Type B pancreatic cell (in vitro differentiated cells): ENCODE results near the gene ASPRV1. TPM values are rescaled to one million over a fixed set of nuclear protein-coding genes. Genes with fewer than 3 reads are reported as not detected.

Source experiments
- DNase-seq: peaks from one replicate; pipeline ENCODE4 v3.0.0; 2021; ENCODE audit warnings: mixed read lengths; ENCODE audit not compliant: unreplicated experiment; ENCODE audit errors: extremely low spot score
- H3K27ac Mint-ChIP-seq: 2 replicates; pipeline ENCODE4 v1.8.0; 2021; ENCODE audit warnings: mild to moderate bottlenecking, mixed read lengths
- H3K27me3 Mint-ChIP-seq: 2 replicates; pipeline ENCODE4 v1.8.0; 2021; ENCODE audit warnings: mixed read lengths
- H3K36me3 Mint-ChIP-seq: 2 replicates; pipeline ENCODE4 v1.8.0; 2021; ENCODE audit warnings: mixed read lengths
- H3K4me1 Mint-ChIP-seq: one replicate; pipeline ENCODE4 v1.8.0; 2021; ENCODE audit warnings: mixed read lengths; ENCODE audit not compliant: unreplicated experiment
- H3K4me3 Mint-ChIP-seq: 2 replicates; pipeline ENCODE4 v1.8.0; 2021; ENCODE audit warnings: mild to moderate bottlenecking, mixed read lengths
- H3K9me3 Mint-ChIP-seq: 2 replicates; pipeline ENCODE4 v1.8.0; 2021; ENCODE audit warnings: mixed read lengths
- total RNA-seq: library from RNA; stranded (reverse); gene quantifications from 2 replicates; pipeline ENCODE4 v1.2.1, GENCODE V29; 2021; ENCODE audit warnings: low replicate concordance
- TF ChIP-seq, protein P1 (sequence below): fragments of 200-600 bp; sonication (generic); conservative IDR thresholded peaks from 2 replicates; pipeline ENCODE4 v1.5.0; 2021; ENCODE audit warnings: antibody characterized with exemption, mild to moderate bottlenecking

ASPRV1 gene
- total RNA-seq, 1 donor from 2014 or later: 1.3 TPM

DNA sequence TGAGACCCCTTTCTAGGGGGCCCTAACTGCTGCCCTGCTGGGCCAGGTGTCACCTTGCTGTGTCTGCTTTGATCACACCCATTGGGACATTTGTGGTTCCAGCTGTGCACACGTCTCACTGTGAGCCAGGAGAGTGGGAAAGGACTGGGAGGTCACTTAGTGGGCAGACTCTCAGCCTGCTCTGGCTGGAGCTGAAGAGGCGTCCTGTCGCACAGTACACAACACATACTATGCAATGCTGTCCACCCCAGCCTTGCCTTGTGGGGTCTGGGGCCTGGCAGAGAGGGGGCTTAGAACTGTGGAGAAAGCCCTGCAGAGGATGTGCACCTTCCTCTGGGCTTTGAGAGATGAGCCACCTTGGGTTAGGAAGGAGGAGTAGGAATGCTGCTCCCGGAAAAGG lies 25.3 kb upstream of the ASPRV1 start:
- Mint-ChIP-seq H3K4me3 (no peak overlapping the region), H3K27ac (no peak overlapping the region), H3K27me3 (no peaks in the 10 kb centered on the region), H3K9me3 (no peaks in the 10 kb centered on the region), H3K36me3 (no peaks in the 10 kb centered on the region), H3K4me1 (no peaks in the 10 kb centered on the region)
- DNase-seq: no peak
- TF ChIP-seq, protein P1, sequence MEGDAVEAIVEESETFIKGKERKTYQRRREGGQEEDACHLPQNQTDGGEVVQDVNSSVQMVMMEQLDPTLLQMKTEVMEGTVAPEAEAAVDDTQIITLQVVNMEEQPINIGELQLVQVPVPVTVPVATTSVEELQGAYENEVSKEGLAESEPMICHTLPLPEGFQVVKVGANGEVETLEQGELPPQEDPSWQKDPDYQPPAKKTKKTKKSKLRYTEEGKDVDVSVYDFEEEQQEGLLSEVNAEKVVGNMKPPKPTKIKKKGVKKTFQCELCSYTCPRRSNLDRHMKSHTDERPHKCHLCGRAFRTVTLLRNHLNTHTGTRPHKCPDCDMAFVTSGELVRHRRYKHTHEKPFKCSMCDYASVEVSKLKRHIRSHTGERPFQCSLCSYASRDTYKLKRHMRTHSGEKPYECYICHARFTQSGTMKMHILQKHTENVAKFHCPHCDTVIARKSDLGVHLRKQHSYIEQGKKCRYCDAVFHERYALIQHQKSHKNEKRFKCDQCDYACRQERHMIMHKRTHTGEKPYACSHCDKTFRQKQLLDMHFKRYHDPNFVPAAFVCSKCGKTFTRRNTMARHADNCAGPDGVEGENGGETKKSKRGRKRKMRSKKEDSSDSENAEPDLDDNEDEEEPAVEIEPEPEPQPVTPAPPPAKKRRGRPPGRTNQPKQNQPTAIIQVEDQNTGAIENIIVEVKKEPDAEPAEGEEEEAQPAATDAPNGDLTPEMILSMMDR: no peak

DNA sequence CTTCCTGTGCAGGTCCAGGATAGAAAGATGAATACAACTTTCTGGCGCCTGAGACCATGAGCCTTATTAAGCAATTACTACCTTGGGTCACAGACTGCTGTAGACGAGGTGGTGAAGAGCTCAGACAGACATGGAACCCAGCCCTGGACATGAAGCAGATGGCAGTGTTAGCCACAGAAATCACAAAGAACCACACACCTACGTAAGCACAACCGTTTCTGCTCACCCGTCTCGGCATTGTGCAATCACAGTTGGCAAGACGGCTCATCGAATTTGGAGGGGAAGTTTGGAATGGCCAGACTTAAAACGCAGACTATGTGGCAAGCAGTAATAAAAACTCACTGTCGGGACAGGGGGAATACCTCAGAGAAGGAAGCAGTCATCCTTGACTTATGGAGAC lies 24.3 kb upstream of the ASPRV1 start:
- TF ChIP-seq, protein P1: no peak
- Mint-ChIP-seq H3K27ac (no peak overlapping the region), H3K4me1 (no peaks in the 10 kb centered on the region), H3K27me3 (no peaks in the 10 kb centered on the region), H3K36me3 (no peaks in the 10 kb centered on the region), H3K4me3 (no peak overlapping the region), H3K9me3 (no peaks in the 10 kb centered on the region)
- no peak for DNase-seq

DNA sequence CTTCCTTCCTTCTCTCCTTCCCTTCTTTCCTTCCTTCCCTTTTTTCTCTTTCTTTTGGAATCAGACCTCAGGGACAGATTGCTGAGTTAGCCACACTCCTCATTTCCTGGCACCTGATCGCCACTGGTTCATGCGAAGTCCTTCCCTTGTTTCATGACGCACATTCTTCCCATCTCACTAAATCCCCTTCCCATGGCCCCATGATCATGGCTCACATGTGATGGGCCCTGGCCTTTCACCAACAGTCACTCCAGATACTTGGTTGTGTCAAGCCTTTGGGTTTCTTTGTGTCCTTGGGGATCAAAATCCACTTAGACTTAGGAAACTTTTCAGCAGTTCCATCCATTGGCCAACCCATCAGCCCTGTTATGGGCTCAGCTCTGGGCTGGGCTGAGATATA lies 23.8 kb upstream of the ASPRV1 start:
- Mint-ChIP-seq H3K36me3 (no peaks in the 10 kb centered on the region), H3K27ac (no peak overlapping the region), H3K4me1 (no peaks in the 10 kb centered on the region), H3K4me3 (no peak overlapping the region), H3K27me3 (no peaks in the 10 kb centered on the region), H3K9me3 (no peaks in the 10 kb centered on the region)
- TF ChIP-seq, protein P1: no peak
- no peak for DNase-seq

DNA sequence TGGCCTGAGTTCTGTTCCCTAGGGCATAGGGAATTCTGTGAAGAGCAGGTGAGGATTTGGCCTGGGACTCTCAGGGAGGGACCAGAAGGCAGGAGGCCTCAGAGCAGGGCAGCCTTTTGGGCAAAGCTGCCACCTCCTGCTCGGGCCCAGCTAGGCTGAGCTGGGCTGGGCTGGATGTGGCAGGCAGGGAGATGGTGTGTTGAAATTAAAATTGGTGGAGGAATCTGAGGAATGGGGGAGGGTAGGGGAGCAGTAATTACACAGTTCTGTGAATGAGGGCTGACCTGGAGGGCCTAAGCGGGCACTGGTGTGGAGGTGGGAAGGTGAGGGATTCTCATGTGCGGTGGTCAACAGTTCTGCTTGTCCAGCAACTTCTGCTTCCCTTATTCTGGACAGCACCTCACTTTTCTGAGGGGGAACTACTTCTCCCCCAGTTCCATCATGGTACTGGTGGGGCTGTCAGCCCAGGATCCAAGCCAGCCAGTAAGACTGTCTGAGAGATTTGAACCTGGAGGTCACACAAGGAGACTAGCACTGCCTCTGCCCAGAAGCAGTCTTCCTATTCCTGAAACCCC lies 22.0 kb upstream of the ASPRV1 start:
- DNase-seq: no peak
- no peak overlapping the region for H3K4me3 Mint-ChIP-seq
- no peak overlapping the region for H3K27ac Mint-ChIP-seq
- no peaks in the 10 kb centered on the region for H3K4me1 Mint-ChIP-seq
- H3K9me3 Mint-ChIP-seq: no peaks in the 10 kb centered on the region
- no peaks in the 10 kb centered on the region for H3K36me3 Mint-ChIP-seq
- TF ChIP-seq, protein P1: no peak
- no peaks in the 10 kb centered on the region for H3K27me3 Mint-ChIP-seq

DNA sequence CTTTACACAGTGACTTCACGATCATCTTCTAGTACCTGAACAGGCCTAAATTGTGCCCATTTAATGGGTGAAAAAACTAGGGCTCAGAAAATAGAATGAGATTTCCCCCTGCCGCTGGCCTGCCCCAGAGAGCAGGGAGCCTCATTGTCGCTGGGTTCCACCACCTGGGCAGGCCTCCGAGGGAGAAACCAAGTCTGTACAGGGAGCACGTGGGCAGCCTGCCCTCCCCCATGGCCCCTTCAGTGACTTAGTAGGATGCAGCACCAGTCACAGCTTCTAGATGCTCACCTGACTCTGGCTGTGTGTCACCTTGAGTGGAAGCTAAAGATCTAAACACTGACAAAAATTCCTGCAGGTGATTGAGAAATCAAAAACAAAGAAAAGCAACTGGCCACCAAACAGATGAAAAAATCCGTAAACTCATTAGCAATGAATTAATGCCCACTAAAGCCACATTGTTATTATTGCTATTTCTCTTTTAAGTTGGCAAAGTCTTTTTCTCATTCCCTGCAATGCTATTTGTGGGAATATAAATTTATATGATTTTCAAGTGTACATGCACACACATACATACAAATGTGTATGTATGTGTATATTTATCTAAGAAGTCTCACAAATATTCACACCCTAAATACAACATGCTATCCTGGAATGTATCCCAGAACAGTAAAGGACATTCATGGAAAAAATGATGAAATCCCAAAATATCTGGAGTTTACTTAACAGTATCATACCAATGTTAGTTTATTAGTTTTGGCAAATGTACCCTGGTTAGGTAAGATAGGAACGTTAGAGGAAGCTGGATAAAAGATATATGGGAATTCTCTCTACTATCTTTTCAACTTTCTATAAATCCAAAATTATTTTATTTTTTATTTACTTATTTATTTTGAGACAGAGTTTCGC lies 18.7 kb upstream of the ASPRV1 start:
- H3K4me1 Mint-ChIP-seq: peaks cover 8% of the 10 kb centered on the region
- no peak for DNase-seq
- no peak overlapping the region for H3K4me3 Mint-ChIP-seq
- no peaks in the 10 kb centered on the region for H3K27me3 Mint-ChIP-seq
- H3K9me3 Mint-ChIP-seq: no peaks in the 10 kb centered on the region
- no peaks in the 10 kb centered on the region for H3K36me3 Mint-ChIP-seq
- TF ChIP-seq, protein P1: no peak
- no peak overlapping the region for H3K27ac Mint-ChIP-seq
